GM23338 (cell line): Measurements from ENCODE around the gene SPINK6.

Experiments
- CREB1 ChIP-seq: fragments of 250-450 bp; sonication (Bioruptor Pico); IDR thresholded peaks from 2 replicates; pipeline ENCODE4 v1.5.0; 2020; ENCODE audit warnings: low read depth, mild to moderate bottlenecking, moderate library complexity
- EZH2 ChIP-seq: fragments of 200-600 bp; sonication (generic); IDR thresholded peaks from one replicate; pipeline ENCODE4 v1.8.0; 2017; ENCODE audit warnings: antibody characterized with exemption, mild to moderate bottlenecking, low read depth; ENCODE audit not compliant: unreplicated experiment
- EZH2phosphoT487 ChIP-seq: fragments of 200-600 bp; sonication (generic); IDR thresholded peaks from one replicate; pipeline ENCODE4 v1.8.1; 2018; ENCODE audit warnings: antibody characterized with exemption; ENCODE audit not compliant: unreplicated experiment
- JUNB ChIP-seq: IDR thresholded peaks from one replicate; pipeline ENCODE4 v1.6.1; 2016; ENCODE audit warnings: antibody characterized with exemption; ENCODE audit not compliant: unreplicated experiment
- POLR2AphosphoS5 ChIP-seq: IDR thresholded peaks from 2 replicates; pipeline ENCODE4 v1.6.1; 2016; ENCODE audit warnings: antibody characterized with exemption, low read depth
- STAT1 ChIP-seq: IDR thresholded peaks from one replicate; pipeline ENCODE4 v1.6.1; 2016; ENCODE audit warnings: antibody characterized with exemption; ENCODE audit not compliant: unreplicated experiment
- ZNF114 ChIP-seq: fragments of 250-450 bp; sonication (Bioruptor Pico); IDR thresholded peaks from 2 replicates; pipeline ENCODE4 v1.5.0; 2020; ENCODE audit warnings: mild to moderate bottlenecking, moderate library complexity
- ZNF331 ChIP-seq: fragments of 250-450 bp; sonication (Bioruptor Pico); IDR thresholded peaks from 2 replicates; pipeline ENCODE4 v1.5.0; 2020; ENCODE audit warnings: low read depth, mild to moderate bottlenecking, moderate library complexity
- TF ChIP-seq, protein P1 (sequence below), 2 experiments: fragments of 200-600 bp in 1 of 2; sonication (generic) in 1 of 2; conservative IDR thresholded peaks; 2 replicates each; pipeline versions ENCODE4 v1.5.1 to v1.6.1; 2016 to 2017; ENCODE audit warnings: antibody characterized with exemption in 2 of 2, low read depth in 2 of 2, mild to moderate bottlenecking in 2 of 2, moderate library complexity in 1 of 2
- TF ChIP-seq, protein P2 (sequence below): IDR thresholded peaks from one replicate; pipeline ENCODE4 v1.6.1; 2018; ENCODE audit warnings: antibody characterized with exemption; ENCODE audit not compliant: unreplicated experiment
- TF ChIP-seq, protein P3 (sequence below): fragments of 250-450 bp; sonication (Bioruptor Pico); IDR thresholded peaks from 2 replicates; pipeline ENCODE4 v1.5.0; 2020; ENCODE audit warnings: mild to moderate bottlenecking, moderate library complexity
- TF ChIP-seq, protein P4 (sequence below): IDR thresholded peaks from 2 replicates; pipeline ENCODE4 v1.6.1; 2016; ENCODE audit warnings: antibody characterized with exemption

DNA sequence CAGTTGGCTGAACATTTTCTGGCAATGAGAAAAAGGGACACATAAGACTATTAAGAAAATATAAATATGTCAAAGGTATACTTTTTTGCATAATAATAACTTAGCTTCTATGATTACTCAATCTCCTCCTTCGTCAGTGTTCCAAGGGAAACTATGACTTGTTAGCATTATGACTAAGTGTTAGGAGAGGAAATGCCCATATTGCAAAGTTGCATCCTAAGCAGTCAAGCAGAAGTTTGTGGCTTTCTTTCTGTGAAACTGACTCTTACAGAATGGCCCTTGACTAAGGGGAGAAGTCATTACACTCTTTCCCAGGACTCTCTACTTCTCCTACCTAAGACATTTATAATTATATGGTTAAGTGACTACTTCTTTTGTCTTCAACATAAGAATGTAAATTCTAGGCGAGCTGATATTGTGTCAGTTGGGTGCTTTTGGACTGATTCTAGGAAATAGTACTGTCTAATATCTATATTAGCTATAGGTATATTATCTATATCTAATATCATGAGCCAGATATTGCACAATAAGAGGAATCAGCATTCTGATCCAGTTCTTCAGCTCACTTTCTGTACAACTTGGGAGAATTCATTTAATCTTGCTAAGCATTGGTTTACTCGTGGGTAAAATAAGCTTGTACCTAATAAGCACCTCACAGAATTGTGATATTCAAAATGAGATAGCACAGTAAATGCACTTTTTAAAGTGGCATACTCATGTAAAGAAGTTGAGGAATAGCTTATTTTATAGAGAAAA lies 16.4 kb upstream of the SPINK6 start:
- TF ChIP-seq CREB1 (CRISPR knock-in tag) (no peak), EZH2 (no peak), POLR2AphosphoS5 (no peak), JUNB (no peak), STAT1 (no peak), EZH2phosphoT487 (no peak), ZNF331 (no peak), ZNF114 (CRISPR knock-in tag) (no peak)
- TF ChIP-seq, protein P1, sequence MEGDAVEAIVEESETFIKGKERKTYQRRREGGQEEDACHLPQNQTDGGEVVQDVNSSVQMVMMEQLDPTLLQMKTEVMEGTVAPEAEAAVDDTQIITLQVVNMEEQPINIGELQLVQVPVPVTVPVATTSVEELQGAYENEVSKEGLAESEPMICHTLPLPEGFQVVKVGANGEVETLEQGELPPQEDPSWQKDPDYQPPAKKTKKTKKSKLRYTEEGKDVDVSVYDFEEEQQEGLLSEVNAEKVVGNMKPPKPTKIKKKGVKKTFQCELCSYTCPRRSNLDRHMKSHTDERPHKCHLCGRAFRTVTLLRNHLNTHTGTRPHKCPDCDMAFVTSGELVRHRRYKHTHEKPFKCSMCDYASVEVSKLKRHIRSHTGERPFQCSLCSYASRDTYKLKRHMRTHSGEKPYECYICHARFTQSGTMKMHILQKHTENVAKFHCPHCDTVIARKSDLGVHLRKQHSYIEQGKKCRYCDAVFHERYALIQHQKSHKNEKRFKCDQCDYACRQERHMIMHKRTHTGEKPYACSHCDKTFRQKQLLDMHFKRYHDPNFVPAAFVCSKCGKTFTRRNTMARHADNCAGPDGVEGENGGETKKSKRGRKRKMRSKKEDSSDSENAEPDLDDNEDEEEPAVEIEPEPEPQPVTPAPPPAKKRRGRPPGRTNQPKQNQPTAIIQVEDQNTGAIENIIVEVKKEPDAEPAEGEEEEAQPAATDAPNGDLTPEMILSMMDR (conservative IDR thresholded peaks at IDR 0.05; ENCODE audit: low read depth in 2 of 2) = no peak
- TF ChIP-seq, protein P2, sequence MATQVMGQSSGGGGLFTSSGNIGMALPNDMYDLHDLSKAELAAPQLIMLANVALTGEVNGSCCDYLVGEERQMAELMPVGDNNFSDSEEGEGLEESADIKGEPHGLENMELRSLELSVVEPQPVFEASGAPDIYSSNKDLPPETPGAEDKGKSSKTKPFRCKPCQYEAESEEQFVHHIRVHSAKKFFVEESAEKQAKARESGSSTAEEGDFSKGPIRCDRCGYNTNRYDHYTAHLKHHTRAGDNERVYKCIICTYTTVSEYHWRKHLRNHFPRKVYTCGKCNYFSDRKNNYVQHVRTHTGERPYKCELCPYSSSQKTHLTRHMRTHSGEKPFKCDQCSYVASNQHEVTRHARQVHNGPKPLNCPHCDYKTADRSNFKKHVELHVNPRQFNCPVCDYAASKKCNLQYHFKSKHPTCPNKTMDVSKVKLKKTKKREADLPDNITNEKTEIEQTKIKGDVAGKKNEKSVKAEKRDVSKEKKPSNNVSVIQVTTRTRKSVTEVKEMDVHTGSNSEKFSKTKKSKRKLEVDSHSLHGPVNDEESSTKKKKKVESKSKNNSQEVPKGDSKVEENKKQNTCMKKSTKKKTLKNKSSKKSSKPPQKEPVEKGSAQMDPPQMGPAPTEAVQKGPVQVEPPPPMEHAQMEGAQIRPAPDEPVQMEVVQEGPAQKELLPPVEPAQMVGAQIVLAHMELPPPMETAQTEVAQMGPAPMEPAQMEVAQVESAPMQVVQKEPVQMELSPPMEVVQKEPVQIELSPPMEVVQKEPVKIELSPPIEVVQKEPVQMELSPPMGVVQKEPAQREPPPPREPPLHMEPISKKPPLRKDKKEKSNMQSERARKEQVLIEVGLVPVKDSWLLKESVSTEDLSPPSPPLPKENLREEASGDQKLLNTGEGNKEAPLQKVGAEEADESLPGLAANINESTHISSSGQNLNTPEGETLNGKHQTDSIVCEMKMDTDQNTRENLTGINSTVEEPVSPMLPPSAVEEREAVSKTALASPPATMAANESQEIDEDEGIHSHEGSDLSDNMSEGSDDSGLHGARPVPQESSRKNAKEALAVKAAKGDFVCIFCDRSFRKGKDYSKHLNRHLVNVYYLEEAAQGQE = no peak
- TF ChIP-seq, protein P3, sequence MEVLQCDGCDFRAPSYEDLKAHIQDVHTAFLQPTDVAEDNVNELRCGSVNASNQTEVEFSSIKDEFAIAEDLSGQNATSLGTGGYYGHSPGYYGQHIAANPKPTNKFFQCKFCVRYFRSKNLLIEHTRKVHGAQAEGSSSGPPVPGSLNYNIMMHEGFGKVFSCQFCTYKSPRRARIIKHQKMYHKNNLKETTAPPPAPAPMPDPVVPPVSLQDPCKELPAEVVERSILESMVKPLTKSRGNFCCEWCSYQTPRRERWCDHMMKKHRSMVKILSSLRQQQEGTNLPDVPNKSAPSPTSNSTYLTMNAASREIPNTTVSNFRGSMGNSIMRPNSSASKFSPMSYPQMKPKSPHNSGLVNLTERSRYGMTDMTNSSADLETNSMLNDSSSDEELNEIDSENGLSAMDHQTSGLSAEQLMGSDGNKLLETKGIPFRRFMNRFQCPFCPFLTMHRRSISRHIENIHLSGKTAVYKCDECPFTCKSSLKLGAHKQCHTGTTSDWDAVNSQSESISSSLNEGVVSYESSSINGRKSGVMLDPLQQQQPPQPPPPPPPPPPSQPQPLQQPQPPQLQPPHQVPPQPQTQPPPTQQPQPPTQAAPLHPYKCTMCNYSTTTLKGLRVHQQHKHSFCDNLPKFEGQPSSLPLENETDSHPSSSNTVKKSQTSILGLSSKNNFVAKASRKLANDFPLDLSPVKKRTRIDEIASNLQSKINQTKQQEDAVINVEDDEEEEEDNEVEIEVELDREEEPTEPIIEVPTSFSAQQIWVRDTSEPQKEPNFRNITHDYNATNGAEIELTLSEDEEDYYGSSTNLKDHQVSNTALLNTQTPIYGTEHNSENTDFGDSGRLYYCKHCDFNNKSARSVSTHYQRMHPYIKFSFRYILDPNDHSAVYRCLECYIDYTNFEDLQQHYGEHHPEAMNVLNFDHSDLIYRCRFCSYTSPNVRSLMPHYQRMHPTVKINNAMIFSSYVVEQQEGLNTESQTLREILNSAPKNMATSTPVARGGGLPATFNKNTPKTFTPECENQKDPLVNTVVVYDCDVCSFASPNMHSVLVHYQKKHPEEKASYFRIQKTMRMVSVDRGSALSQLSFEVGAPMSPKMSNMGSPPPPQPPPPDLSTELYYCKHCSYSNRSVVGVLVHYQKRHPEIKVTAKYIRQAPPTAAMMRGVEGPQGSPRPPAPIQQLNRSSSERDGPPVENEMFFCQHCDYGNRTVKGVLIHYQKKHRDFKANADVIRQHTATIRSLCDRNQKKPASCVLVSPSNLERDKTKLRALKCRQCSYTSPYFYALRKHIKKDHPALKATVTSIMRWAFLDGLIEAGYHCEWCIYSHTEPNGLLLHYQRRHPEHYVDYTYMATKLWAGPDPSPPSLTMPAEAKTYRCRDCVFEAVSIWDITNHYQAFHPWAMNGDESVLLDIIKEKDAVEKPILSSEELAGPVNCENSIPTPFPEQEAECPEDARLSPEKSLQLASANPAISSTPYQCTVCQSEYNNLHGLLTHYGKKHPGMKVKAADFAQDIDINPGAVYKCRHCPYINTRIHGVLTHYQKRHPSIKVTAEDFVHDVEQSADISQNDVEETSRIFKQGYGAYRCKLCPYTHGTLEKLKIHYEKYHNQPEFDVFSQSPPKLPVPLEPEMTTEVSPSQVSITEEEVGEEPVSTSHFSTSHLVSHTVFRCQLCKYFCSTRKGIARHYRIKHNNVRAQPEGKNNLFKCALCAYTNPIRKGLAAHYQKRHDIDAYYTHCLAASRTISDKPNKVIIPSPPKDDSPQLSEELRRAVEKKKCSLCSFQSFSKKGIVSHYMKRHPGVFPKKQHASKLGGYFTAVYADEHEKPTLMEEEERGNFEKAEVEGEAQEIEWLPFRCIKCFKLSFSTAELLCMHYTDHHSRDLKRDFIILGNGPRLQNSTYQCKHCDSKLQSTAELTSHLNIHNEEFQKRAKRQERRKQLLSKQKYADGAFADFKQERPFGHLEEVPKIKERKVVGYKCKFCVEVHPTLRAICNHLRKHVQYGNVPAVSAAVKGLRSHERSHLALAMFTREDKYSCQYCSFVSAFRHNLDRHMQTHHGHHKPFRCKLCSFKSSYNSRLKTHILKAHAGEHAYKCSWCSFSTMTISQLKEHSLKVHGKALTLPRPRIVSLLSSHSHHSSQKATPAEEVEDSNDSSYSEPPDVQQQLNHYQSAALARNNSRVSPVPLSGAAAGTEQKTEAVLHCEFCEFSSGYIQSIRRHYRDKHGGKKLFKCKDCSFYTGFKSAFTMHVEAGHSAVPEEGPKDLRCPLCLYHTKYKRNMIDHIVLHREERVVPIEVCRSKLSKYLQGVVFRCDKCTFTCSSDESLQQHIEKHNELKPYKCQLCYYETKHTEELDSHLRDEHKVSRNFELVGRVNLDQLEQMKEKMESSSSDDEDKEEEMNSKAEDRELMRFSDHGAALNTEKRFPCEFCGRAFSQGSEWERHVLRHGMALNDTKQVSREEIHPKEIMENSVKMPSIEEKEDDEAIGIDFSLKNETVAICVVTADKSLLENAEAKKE = no peak
- TF ChIP-seq, protein P4, sequence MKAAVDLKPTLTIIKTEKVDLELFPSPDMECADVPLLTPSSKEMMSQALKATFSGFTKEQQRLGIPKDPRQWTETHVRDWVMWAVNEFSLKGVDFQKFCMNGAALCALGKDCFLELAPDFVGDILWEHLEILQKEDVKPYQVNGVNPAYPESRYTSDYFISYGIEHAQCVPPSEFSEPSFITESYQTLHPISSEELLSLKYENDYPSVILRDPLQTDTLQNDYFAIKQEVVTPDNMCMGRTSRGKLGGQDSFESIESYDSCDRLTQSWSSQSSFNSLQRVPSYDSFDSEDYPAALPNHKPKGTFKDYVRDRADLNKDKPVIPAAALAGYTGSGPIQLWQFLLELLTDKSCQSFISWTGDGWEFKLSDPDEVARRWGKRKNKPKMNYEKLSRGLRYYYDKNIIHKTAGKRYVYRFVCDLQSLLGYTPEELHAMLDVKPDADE = no peak
